ENCODE data around the gene NIM1K. TPM values are rescaled to one million over a fixed set of nuclear protein-coding genes. Genes with fewer than 3 reads are reported as not detected.
A peak's percentile ranks its signal among the peaks of the same experiment; 100 is the strongest.

The NIM1K gene
- polyA plus RNA-seq, 3 donors, result 0.13 TPM; not detected in 2

DNA sequence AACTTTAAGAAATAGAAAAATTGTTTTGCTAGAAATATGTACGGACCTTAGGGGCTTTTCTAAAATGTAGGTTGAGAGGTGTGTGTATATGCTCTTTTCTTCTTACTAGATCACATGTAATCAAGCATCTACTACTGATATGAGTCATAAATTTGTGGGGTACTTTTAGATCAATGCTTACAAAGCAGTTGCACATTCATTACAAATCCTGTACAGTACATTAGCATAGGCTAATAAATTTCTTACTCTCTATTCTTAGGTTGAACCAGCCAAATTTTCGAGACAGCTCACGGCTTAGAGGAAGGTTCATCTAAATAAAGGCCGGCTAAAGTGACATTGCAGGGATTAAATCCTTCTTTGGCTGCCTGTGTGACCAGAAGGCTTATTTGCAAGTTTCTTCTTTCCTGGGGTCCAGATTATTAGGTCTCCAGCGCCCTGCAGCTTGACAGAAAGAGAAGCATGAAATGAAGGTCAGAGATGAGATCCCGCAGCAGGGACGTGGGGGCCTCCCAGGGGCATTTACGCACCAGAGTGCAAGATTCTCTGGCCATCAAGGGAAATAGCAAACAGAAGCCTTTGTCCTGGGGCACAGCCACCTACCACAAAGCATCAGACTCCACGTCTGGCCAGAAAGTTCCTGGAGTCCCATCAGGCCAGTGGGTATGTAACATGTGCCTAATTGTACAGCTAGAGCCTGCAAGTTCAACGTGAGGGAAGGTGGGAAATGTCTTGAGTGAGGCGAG lies 53.0 kb downstream of the NIM1K start:
- Histone ChIP-seq H3K36me3 (replicated peaks in 1 of 2; ENCODE audit: control insufficient read depth in 1 of 2, insufficient read depth in 2 of 2, low read length in 2 of 2) (no peaks in the 10 kb centered on the region), H3K4me1 (ENCODE audit: control insufficient read depth in 1 of 2, insufficient read depth in 2 of 2, low read length in 2 of 2) (no peaks in the 10 kb centered on the region), H3K27ac (ENCODE audit: low read depth in 1 of 2, low read length in 2 of 2) (no peak overlapping the region), H3K9me3 (replicated peaks in 1 of 2; ENCODE audit: control insufficient read depth in 1 of 2, insufficient read depth in 1 of 2, low read length in 2 of 2) (no peaks in the 10 kb centered on the region), H3K4me2 (replicated peaks; ENCODE audit: extremely low read depth, low read length, poor library complexity, severe bottlenecking) (no peak overlapping the region), H3K9ac (ENCODE audit: insufficient read depth, low read length, poor library complexity, severe bottlenecking) (no peak overlapping the region), H3K4me3 (replicated peaks in 1 of 3; ENCODE audit: low read depth in 2 of 3, low read length in 3 of 3) (no peak overlapping the region), H3K79me2 (ENCODE audit: insufficient read depth, low read length) (no peaks in the 10 kb centered on the region), H3K27me3 (ENCODE audit: control insufficient read depth in 2 of 2, insufficient read depth in 2 of 2, low read length in 2 of 2) (no peaks in the 10 kb centered on the region), H4K20me1 (ENCODE audit: insufficient read depth, low read length) (no peaks in the 10 kb centered on the region), H2AFZ (ENCODE audit: insufficient read depth, low read depth, low read length, poor library complexity, severe bottlenecking) (no peak overlapping the region)
- intact Hi-C loops (cut with micrococcal nuclease), result no loop called here
- 89% methylated on average over 6 of the region's 11 CpGs for WGBS (ENCODE audit: insufficient coverage)
- no peak for DNase-seq
- Mint-ChIP-seq H3K9me3 (peaks cover 0 to 2% (median 0%) of the 10 kb centered on the region in 7 donors), H3K27me3 (ENCODE audit: low read depth in 3 of 3) (peaks cover 4 to 24% (median 5%) of the 10 kb centered on the region in 3 donors), H3K36me3 (no peaks in the 10 kb centered on the region), H3K4me3 (no peak overlapping the region), H3K4me1 (no peaks in the 10 kb centered on the region), H3K27ac (peak overlapping the region in 1 of 7 donors; percentile 21)
- TF ChIP-seq CTCF (IDR thresholded peaks at IDR 0.05), result no peak

DNA sequence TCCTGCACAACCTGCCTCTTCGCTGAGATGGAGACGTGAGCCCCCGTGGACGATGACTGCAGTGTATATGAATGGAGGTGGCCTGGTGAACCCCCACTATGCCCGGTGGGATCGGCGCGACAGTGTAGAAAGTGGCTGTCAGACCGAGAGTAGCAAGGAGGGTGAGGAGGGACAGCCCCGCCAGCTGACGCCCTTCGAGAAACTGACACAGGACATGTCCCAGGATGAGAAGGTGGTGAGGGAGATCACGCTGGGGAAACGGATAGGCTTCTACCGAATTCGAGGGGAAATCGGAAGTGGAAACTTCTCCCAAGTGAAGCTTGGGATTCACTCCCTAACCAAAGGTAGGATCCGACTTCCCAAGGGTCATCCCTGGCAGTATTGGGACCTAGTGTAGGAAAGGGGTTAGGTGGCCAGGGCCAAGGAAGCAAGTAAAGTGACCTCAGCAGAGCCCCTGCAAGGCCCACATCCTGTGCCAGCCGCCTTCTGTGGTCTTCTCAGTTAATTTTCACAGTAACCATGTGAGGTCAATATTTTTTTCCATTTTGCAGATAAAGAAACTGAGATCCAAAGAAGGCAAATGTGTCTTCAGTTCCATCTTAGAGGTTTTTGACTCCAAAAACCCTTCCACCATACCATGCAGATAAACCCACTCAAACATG lies 53.8 kb downstream of the NIM1K start:
- Histone ChIP-seq H3K79me2 (ENCODE audit: insufficient read depth, low read length) (no peaks in the 10 kb centered on the region), H3K27me3 (ENCODE audit: control insufficient read depth in 2 of 2, insufficient read depth in 2 of 2, low read length in 2 of 2) (no peaks in the 10 kb centered on the region), H3K27ac (ENCODE audit: low read depth in 1 of 2, low read length in 2 of 2) (no peak overlapping the region), H2AFZ (ENCODE audit: insufficient read depth, low read depth, low read length, poor library complexity, severe bottlenecking) (no peak overlapping the region), H3K4me1 (ENCODE audit: control insufficient read depth in 1 of 2, insufficient read depth in 2 of 2, low read length in 2 of 2) (no peaks in the 10 kb centered on the region), H3K4me2 (replicated peaks; ENCODE audit: extremely low read depth, low read length, poor library complexity, severe bottlenecking) (no peak overlapping the region), H3K9ac (ENCODE audit: insufficient read depth, low read length, poor library complexity, severe bottlenecking) (no peak overlapping the region), H3K4me3 (replicated peaks in 1 of 3; ENCODE audit: low read depth in 2 of 3, low read length in 3 of 3) (no peak overlapping the region), H3K36me3 (replicated peaks in 1 of 2; ENCODE audit: control insufficient read depth in 1 of 2, insufficient read depth in 2 of 2, low read length in 2 of 2) (no peaks in the 10 kb centered on the region), H3K9me3 (replicated peaks in 1 of 2; ENCODE audit: control insufficient read depth in 1 of 2, insufficient read depth in 1 of 2, low read length in 2 of 2) (no peaks in the 10 kb centered on the region), H4K20me1 (ENCODE audit: insufficient read depth, low read length) (no peaks in the 10 kb centered on the region)
- H3K36me3 Mint-ChIP-seq, result no peaks in the 10 kb centered on the region
- intact Hi-C loops (cut with micrococcal nuclease), result no loop called here
- TF ChIP-seq CTCF (IDR thresholded peaks at IDR 0.05), result no peak
- peaks cover 0 to 2% (median 0%) of the 10 kb centered on the region in 7 donors for H3K9me3 Mint-ChIP-seq
- 98% methylated on average over 12 of the region's 19 CpGs for WGBS (ENCODE audit: insufficient coverage)
- DNase-seq, result no peak
- peaks cover 4 to 22% (median 5%) of the 10 kb centered on the region in 3 donors for H3K27me3 Mint-ChIP-seq (ENCODE audit: low read depth in 3 of 3)
- H3K4me3 Mint-ChIP-seq, result peak overlapping the region in 1 of 2 donors; percentile 44
- H3K4me1 Mint-ChIP-seq, result no peaks in the 10 kb centered on the region
- H3K27ac Mint-ChIP-seq, result no peak overlapping the region

Data from CD14-positive monocyte (primary cell).